ENCODE measurements around the gene KRTAP1-5.
"Not testable (repeated sequence)": the region's sequence is repeated elsewhere in the genome, so short reads cannot be mapped to it uniquely, and the experiment has no call there.

Gene KRTAP1-5

GRCh38 chr17:41026715-41027471, at the start of gene KRTAP1-5:
Gene KRTAP1-5, minus strand, starts transcription at chr17:41027208. Its CDS starts 53 bp downstream, at chr17:41027155.
- DNase-seq: no peak

- DNase-seq: no peak
These were observed 49.8 kb upstream of the KRTAP1-5 start for GRCh38 chr17:41076788-41077187.

GRCh38 chr17:41073676-41074075, 46.7 kb upstream of the KRTAP1-5 start:
- no peak for DNase-seq

GRCh38 chr17:41071606-41072360, 44.8 kb upstream of the KRTAP1-5 start:
- peak in 1 of 2 experiments; percentile 6 for DNase-seq

GRCh38 chr17:41069031-41069430, 42.0 kb upstream of the KRTAP1-5 start:
- DNase-seq: no peak

GRCh38 chr17:41067281-41067680, 40.3 kb upstream of the KRTAP1-5 start:
- DNase-seq: no peak

GRCh38 chr17:41065829-41066624, 39.0 kb upstream of the KRTAP1-5 start, which contains the start of gene KRTAP2-4:
Gene KRTAP2-4, minus strand, starts transcription at chr17:41065879. Its CDS starts 34 bp downstream, at chr17:41065845.
- no peak for DNase-seq

- DNase-seq: not testable (repeated sequence)
These were observed 38.1 kb upstream of the KRTAP1-5 start for GRCh38 chr17:41065016-41065689.

- no peak for DNase-seq
These were observed 37.3 kb upstream of the KRTAP1-5 start for GRCh38 chr17:41064301-41064700.

GRCh38 chr17:41063449-41063848, 36.4 kb upstream of the KRTAP1-5 start:
- DNase-seq: no peak

GRCh38 chr17:41061964-41062363, 35.0 kb upstream of the KRTAP1-5 start:
- no peak for DNase-seq

- DNase-seq: no peak
These were observed 33.1 kb upstream of the KRTAP1-5 start, which contains the start of gene KRTAP2-3 for GRCh38 chr17:41060052-41060604. Gene KRTAP2-3, minus strand, starts transcription at chr17:41060114. Its CDS starts 64 bp downstream, at chr17:41060050.

- not testable (repeated sequence) for DNase-seq
These were observed 32.5 kb upstream of the KRTAP1-5 start for GRCh38 chr17:41059276-41060051.

GRCh38 chr17:41058741-41059140, 31.7 kb upstream of the KRTAP1-5 start:
- no peak for DNase-seq

- no peak for DNase-seq
These were observed 30.5 kb upstream of the KRTAP1-5 start for GRCh38 chr17:41057547-41057946.

- not testable (repeated sequence) for DNase-seq
These were observed 28.1 kb upstream of the KRTAP1-5 start, which contains the start of gene KRTAP2-2 for GRCh38 chr17:41055130-41055529. Gene KRTAP2-2, minus strand, starts transcription at chr17:41055230. Its CDS starts 19 bp downstream, at chr17:41055211.

- DNase-seq: not testable (repeated sequence)
These were observed 27.5 kb upstream of the KRTAP1-5 start for GRCh38 chr17:41054556-41054955.

- DNase-seq: no peak
These were observed 27.0 kb upstream of the KRTAP1-5 start for GRCh38 chr17:41054025-41054424.

GRCh38 chr17:41052566-41052965, 25.6 kb upstream of the KRTAP1-5 start:
- no peak for DNase-seq

GRCh38 chr17:41049110-41049509, 22.1 kb upstream of the KRTAP1-5 start:
- no peak for DNase-seq

GRCh38 chr17:41048441-41048840, 21.4 kb upstream of the KRTAP1-5 start:
- no peak for DNase-seq
